ENCODE results near the gene GABBR1.

Gene GABBR1

DNA sequence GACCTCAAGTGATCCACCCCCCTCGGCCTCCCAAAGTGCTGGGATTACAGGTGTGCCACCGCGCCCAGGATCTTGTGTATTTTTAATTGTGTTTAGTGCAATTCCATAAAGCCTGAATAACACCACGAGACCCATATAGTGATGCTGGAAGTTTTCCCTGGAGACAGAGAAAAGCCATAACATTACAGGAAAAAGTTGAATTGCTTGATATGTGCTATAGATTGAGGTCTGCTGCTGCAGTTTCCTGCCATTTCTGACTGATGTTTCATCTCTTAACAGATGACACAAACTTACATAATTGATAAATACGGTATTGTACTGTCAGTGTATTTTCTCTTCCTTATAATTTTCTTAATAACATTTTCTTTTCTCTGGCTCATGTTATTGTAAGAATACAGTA lies 66.1 kb downstream of the GABBR1 start:
- DNase-seq (ENCODE audit: low read depth), result no peak

DNA sequence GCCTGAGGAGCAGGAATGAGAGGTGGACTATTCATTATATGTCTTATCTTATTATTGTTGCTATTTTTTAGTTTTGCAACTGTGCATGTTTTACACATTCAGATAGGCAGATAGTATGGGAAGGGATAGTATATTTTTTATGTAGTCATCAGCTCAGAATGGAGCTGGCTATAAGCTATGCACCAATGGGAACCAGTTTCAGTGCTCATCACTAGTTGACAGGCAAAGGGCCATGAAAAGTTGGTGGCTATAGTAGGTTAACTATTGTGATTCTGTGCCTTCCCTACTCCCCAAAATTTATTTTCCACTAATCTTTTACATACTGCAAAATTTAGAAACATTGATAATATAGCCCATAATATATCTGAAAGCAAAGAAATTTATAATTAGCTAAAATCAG lies 68.1 kb downstream of the GABBR1 start:
- no peak for DNase-seq (ENCODE audit: low read depth)

DNA sequence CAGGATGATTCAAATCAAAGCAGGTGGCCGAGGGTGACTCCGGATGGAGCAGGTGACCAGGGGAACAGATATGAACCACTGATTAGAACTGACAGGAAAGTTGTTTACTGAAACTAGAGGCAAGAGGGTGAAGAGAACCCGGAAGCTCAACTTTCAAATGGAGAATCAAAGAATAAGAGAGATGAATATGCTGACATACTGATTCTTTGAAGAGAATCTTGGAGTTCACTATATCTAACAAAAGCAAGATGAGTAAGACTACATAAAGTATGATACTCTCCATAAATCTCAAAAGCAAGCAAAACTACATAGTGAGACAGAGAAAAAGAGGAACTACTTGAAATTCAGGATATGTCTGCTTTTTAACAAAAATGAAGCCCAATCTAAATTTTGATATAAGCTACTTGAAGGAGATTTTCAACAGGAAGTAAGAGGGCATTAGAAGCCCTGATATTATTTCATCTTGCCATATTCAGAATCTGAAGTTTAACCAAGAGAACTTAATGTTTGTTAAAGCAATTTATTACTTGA lies 69.5 kb downstream of the GABBR1 start:
- no peak for DNase-seq (ENCODE audit: low read depth)

DNA sequence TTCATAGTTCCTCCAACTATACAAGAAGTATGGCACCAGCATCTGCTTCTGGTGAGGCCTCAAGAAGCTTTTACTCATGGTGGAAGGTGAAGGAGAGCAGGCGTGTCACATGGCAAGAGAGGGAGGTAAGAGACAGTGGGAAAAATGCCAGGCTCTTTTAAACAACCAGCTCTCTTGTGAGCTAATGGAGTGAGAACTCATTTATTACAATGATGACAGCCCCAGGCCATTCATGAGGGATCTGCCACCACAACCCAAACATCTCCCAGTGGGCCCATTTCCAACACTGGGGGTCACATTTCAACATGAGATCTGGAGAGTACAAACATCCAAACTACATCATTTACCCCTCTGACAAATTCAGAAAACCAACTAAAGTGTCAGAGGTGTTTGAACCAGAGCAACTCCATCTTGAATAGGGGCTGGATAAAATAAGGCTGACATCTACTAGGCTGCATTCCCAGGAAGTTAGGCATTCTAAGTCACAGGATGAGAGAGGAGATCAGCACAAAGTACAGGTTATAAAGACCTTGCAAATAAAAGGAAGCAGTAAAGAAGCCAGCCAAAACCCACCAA lies 71.3 kb downstream of the GABBR1 start:
- no peak for DNase-seq (ENCODE audit: low read depth)

DNA sequence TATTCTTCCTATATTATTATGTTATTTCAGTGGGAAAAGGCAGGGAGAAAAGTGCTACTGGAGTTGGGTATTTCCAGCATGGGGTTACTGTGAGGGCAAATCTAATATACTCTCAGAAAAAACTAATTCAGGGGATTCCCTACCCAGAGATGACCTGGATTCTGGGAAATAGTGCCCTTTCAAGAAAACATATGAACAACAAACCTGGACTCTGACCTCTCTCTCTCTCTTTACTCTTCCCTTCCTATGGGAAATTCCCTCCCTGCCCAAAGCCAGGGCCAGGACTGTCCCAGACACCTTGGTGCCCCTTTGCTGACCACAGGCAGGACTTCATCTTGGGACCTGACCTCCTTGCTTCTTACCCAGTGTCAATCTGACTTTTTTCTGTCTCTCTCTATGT lies 71.9 kb downstream of the GABBR1 start:
- DNase-seq (ENCODE audit: low read depth), result no peak

DNA sequence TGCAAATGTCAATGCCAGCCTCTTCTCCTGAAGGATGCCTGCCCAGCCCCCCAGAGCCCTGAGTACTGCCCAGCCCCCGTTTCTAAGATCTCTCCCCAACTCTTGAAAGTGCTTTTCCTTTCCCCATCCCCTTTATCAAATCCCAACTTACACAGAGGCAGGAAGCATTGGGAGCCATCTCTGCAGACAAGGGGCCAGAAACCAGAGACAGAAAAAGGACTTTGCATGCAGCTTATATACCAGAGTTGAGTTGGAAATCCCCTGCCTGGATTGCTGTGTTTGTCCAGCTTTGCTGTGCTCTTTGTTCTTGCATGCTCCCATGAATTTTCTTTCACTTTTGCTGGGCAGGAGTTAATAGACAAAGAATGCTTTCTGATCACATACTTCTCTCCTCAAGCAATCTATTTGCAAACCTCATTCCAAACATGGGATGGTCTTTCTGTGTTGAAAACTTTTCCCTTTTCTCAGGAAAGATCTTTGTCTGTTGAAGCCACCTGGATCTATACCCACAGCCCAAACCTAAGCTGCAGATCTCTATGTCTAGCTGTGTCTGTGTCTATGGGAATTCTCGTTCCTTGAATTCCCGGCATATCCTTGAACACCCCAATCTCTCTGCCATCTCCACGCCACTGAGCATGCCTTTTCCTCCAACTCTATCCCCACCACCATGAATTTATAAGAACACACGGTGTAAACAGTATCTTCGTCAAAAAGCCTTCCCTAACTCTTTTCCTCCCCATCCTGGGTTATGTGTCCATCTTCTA lies 73.3 kb downstream of the GABBR1 start, which contains the start of gene UBD:
Gene UBD (minus strand): TSS at position 209 of the 764 bp plus-strand sequence. CDS start 31 bp downstream, at position 178.
- DNase-seq (ENCODE audit: low read depth), result no peak

DNA sequence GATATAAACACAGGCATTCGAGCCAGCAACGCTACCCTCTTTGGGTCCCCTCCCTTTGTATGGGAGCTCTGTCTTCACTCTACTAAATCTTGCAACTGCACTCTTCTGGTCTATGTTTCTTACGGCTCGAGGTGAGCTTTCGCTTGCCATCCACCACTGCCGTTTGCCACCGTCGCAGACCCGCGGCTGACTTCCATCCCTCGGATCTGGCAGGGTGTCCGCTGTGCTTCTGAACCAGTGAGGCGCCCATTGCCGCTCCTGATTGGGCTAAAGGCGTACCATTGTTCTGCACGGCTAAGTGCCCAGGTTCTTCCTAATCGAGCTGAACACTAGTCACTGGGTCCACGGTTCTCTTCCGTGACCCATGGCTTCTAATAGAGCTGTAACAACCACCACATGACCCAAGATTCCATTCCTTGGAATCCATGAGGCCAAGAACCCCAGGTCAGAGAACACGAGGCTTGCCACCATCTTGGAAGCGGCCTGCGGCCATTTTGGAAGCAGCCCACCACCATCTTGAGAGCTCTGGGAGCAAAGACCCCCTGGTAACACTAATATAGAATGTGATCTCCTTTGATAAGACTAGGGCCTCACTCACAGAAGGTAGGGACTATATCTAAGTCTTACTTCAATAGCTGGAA lies 74.4 kb downstream of the GABBR1 start:
- DNase-seq (ENCODE audit: low read depth), result no peak

DNA sequence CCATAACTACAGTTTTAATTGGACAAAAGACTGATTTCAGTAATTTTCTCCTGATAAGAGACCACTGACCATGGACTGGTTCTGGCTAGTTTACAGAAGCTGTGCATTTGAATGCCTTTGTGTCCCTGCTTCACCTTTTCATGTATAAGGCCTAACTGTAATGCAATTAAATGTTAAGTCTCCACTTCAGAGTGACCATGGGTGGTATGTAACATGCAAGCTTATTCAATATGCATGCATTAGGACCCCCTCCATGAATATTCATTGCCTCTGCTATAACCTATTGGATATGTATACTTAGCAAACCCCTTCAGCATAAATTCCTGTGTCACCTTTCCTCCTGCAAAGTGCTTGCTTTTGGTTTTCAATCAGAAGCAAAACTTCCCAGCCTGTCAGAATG lies 75.7 kb downstream of the GABBR1 start:
- DNase-seq (ENCODE audit: low read depth), result no peak

DNA sequence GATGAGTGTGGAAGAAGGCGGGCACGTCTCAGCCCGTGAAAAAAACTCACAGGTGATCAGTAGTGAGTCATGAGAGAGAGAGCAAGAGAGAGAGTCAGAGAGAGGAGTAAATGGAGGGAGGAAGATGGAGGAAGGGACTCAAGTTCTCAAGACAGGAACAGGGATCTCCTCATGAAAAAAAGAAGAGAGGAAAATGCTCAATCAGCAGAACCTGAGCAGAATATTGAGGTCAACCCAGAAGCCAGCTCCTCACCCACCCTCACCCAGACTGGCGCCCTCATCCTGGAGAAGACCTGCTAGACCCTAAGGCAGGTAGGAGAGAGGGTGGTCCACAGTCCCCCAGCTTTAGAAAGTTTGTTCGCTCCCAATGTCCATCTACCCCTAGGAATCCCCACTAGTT lies 78.2 kb downstream of the GABBR1 start:
- no peak for DNase-seq (ENCODE audit: low read depth)

DNA sequence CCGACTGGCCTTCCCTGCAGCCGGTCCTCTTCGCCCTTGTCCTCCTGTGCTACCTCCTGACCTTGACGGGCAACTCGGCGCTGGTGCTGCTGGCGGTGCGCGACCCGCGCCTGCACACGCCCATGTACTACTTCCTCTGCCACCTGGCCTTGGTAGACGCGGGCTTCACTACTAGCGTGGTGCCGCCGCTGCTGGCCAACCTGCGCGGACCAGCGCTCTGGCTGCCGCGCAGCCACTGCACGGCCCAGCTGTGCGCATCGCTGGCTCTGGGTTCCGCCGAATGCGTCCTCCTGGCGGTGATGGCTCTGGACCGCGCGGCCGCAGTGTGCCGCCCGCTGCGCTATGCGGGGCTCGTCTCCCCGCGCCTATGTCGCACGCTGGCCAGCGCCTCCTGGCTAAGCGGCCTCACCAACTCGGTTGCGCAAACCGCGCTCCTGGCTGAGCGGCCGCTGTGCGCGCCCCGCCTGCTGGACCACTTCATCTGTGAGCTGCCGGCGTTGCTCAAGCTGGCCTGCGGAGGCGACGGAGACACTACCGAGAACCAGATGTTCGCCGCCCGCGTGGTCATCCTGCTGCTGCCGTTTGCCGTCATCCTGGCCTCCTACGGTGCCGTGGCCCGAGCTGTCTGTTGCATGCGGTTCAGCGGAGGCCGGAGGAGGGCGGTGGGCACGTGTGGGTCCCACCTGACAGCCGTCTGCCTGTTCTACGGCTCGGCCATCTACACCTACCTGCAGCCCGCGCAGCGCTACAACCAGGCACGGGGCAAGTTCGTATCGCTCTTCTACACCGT lies 79.5 kb downstream of the GABBR1 start:
- DNase-seq (ENCODE audit: low read depth), result peak; percentile 16

DNA sequence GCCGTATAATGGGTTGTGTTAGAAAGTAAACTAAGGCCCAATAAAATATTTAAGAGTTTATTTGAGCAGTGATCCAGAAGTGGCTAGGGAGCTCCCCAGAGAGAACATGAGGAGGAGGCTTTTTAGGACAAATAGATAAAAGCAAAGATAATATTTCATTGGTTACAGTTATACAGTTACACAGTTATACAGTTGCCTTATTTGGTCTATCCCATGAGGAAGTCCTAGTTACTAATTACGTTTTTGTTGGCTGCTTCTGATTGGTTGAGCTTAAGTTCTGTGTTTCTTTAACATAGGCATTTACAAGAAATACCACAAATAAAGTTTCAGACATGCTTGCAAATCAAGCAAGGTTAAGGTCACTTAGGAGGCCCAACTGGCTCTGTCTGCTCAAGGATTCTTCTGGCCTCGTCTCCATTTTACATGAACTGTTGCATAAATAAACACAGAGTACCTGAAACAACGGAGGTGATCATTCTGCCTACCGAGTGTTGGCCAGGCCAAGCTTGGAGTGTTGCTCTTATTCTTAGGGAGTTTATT lies 80.4 kb downstream of the GABBR1 start:
- DNase-seq (ENCODE audit: low read depth), result peak; percentile 76

DNA sequence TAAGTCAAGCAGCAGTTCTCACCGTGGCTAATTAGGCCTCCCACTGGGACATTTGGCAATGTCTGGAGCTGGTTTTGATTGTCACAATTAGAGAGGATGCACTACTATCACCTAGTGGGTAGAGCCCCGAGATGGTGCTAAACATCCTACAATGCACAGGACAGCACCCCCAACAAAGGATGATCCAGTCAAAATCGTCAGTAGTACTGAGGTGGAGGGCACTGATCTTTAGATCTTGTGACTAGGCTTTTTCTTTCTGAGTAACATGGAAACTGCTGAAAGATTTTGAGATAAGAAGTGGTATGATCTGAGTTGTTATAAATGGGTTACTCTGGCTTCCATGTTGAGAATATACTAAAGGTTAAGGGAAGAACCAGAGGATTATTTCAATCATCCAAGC lies 85.4 kb downstream of the GABBR1 start:
- no peak for DNase-seq (ENCODE audit: low read depth)

DNA sequence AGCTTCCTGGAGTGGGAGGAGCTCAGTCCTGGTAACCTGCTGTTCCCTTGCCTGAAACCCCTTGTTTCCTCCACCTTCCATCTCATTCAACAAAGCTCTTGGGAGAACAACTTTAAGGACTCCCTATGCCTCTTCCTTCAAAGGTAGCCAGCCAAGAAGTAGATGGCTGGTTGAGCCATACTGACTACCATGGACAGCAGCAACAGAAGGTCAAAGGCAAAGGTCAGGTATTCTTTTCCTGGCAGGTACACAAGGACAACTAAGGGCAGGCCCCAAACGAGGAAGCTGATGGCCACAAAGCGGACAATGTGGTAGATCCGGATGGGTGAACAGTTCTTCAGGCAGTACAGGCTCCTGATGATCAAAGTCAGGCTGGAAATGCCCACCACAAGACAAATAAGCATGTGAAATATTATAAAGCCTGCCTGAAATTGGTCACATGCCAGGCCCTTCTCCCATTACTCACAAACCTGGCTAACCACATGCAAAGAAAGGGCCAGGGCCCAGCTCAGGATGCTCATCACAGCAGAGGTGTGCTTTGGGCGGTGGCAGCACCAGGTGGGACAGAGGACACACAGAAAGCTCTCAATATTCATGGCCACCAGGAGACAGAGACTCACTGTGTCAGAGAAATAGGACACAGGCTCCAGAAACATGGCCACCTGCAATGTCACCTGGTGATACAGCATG lies 95.1 kb downstream of the GABBR1 start:
- no peak for DNase-seq (ENCODE audit: low read depth)

DNA sequence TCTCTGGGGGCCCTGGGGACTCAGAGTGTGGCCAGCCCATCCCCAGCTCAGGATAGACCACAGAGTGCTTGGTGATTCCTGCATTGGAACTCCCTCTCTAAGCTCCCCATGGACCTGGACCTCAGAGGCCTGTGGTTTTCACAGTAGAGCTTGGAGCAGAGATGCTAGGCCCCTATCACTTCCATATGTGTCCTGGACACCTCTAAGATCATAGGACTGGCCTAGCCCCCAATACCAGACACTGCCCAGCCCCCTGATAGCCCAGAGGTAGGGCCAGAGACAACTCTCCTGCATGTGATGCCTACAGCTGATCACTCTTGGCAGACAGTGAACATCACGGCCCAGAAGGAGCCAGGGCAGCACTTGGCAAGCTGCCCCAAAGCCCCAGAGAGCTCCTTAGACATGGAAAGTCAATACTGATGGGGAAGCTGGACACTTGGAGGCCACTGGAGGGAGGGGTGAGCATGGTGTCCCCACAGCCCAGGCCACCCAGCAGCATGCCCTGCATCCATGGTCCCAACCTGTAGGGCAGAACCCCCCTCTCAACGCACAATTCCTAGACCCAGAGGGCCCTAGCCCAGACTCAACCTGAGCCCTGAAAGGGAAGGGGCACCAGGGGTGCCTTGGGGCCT lies 100.5 kb downstream of the GABBR1 start:
- DNase-seq (ENCODE audit: low read depth), result no peak

DNA sequence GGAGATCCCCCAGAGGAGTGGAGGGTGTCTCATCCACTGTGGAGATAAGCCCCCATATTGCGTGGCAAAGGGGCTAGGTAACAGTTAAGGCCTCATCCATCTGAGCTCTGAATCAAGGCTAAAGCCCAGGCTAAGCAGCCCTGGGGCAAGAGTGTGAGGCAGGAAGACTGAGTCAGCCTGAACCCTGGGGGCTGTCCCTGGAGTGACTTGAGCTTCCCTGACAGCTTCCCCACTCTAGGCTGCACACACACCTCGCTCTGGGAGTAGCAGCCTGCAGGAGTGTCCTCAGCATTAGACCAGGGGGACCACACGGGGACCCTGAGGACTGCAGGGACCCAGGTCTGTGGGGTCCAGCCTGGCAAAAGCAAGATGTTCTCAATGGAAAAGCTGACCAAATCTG lies 101.3 kb downstream of the GABBR1 start:
- no peak for DNase-seq (ENCODE audit: low read depth)

DNA sequence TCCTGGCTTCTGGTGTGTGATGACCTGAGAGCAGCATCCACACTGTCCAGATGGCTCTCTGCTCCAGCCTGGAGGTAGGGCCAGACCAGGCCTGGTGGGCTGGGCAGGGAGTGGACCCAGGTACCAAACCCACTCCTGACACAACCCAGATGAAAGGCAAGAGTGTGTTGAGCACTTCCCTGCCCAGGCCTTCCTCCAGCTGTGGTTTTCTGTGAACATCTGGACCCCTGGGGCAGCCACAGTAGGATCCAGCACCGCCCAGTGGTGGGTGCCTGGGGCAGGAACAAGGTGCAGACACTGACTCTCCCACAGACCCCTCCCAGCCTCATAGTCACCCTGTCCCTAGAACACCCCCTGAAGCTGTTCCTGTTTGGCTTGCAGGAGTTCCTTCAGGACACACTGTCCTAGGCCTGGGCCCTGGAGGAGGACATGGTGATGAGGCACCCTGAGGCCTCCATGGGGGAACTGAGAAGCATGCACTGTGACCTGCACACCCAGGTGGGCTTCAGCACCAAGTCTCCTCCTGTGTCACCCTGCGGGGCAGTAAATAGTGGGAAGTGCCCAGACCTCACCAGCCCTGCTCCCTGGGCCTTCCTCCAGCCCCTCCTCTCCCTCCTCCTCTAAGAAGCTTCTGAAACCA lies 102.2 kb downstream of the GABBR1 start:
- DNase-seq (ENCODE audit: low read depth), result no peak

DNA sequence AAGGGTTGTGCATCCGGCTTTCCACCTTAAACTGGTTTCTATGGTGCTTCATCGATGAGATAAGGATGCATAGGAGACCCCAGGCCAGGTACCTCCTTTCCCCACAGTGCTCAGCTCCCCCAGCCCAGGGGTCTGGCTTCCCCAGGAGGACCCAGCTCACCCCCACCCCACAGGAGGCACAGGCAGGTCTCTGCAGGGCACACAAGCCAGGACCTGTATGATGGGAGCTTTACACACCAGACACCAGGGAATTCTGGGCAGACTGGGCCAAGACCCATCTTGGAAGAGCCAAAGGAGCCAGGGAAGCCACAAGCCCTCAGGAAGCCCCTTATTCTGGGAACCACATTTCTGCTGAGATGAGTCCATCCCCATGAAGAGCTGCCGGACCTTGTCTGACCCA lies 103.0 kb downstream of the GABBR1 start:
- DNase-seq (ENCODE audit: low read depth), result no peak

DNA sequence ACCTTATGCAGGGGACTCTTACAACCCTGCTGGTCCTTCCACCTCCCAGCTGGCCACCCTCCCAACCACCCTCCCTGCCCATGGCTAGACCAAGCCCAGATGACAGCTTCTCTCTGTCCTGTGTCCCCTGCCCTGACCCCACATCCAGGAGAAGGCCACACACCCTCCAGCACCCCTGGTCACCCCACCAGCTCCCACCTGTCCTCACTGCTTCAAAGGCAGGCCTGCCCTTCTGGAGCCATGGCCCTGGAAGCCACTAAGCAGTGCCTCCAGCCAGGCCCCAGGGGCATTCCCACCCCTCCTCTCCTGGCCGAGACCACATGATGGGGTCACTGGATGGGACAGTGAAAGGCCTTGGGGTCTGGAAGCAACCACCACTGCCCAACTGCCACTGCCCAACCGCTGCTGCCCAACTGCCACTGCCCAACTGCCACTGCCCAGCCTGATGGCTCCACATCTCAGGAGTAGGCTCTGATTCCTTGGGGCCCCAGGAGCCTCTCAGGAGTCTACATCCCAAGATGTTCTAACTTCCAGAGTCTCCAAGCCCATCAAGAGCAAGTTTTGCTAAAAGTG lies 103.9 kb downstream of the GABBR1 start:
- no peak for DNase-seq (ENCODE audit: low read depth)

DNA sequence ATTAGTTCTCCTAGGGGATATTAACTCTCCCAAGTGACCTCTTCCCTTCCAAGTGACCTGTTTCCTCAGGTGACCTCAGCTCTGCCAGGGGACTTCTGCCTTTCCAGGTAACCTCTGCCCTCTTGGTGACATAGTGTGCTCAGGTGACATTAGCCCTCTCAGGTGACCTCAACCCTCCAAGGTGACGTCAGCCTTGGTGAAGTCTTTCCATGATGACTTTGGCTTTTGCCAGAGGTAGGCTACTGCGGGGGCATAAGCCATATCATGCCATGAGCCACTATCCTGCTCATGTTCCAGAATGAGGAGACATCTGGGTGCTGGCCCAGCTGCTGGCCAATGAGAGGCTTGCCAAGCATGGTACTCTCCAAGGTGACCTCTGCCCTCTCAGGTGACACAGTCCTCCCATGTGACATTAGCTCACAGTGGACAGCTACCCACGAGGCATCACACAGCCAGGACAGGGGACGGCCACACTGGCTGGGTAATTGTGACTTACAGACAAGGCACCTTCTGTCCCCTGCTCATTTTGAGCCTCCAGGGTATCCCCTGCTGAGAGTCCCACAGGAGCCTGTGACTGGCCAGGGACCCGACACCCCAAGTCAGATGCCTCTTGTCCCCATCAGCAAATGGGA lies 104.6 kb downstream of the GABBR1 start:
- DNase-seq (ENCODE audit: low read depth), result no peak

DNA sequence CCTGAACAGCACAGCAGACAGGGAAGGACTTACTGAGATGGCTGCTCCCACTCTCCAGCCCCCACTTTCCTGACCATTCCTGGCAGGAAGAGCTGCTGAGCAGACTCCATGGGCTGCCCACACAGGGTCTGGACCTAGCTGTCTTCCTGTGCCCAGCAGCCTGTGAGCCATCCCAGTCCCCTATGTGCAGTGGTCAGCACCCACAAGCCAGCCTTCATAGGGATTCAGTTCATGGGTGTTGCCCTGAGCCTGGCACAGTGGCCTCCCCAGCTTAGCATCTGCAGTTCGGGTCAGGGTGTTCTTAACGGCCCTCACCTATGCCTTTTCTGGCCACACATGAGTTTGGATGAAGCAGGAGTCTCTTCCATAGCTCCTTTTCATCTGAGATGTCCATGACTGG lies 105.4 kb downstream of the GABBR1 start:
- DNase-seq (ENCODE audit: low read depth), result no peak
